HG03095 (cell line): Measurements from ENCODE around the gene FNDC5.

ENCODE experiments used
- ATAC-seq: cut with Tn5 transposase; IDR thresholded peaks from one replicate; pipeline ENCODE4 v1.9.1; 2021; ENCODE audit warnings: moderate library complexity; ENCODE audit not compliant: unreplicated experiment

The FNDC5 gene

DNA sequence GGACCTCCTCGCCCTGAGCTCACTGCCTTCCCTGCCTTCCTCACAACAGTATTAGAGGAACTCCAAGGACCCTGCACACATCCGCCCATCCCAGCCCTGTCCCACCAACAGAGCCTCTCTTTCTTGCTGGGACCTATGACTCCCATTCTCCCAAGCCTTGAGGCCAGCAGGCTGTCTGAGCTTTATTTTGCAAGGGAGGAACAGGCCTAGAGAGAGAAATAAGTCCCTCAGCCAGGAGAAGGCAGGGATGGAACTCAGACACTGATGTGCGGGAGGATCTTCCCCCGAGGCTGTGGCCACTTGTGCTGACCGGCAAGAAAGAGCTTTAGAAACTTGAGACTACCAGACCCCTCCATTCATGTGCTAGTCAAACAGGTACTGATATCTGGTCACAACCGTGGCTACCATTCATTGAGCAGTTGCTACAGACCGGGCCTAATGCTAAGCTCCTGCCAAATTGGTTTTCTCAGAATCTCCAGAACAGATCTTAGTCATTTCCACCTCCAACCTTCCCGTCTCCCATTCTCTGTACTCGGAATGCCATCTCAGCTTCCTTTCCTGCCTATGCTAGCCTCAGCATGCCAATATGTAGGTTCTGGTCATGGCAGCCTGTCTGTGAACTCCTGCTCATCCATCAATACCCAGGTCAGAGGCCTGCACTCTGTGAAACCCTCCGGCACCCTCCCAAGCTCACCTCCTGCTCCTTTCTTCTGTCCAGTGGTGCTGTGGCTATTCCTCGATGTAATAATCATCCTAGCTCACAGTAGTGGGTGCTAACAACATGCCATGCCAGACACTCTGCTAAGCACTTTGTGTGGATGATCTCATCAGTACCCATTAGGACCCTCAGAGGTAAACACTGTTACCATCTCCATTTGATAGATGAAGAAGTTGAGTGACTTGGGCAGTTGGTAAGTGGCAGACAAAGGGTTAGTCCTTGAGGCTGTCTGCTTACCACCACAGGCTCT is 26.7 kb upstream of the FNDC5 start:
- no peak for ATAC-seq

DNA sequence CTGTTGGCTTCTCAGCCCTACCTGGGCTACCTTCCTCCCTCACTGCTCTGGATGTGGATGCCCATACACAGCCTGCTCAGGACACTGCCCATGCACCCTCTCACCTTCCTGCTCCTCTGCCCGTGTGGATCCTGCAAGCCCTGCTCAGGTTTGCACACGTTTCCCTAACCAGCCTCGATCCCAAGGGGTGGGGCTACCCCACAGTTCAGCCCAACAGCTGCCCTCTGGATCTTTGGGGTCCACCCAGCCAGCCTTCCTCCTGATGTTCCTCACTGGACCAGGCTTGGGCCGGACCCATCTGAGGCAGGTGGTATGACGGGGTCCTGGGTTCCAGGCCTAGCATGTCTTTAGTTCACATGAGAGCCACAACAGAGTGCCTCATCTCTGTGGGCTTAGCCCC is 25.7 kb upstream of the FNDC5 start:
- ATAC-seq: no peak

DNA sequence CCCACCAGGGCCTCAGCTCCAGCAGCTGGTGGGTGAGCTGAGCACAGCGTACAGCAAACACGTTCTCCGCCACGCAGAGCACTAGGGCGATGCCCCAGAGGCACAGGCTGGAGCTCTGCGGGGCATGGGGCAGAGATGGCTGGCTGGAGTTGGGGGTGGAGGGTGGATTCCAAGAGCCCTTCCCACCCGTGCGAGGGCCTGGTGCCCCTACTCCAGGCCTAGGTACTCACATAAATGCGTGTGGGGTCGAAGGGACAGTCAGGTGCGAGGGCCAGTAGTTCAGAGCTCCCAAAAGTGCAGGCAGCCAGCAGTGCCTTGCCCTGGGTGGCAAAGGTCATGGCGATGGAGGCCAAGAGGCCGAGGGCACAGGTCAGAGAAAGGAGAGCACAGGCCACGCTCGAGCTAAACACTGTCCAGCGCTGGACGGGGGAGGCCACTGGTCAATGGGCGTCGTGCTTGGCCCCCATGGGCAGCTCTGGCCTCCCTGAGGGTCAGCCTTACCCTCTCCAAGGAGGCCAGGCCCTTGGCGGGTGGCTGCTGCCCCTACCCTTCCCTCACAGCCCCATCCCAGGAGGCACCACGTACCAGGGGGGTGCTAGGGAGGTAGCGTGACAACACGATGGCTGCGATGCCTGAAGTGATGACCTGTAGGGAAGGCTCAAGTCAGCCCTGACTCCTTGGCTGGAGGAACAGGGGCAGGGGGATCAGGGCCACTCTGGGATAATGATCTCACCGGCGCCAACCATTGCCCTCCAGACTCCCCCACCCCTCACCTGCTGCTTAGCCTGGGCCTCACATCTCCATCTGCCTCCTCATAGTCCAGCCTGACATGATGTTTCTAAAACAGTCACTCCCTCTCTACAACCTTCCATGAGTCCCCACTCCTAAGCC is 24.9 kb upstream of the FNDC5 start:
- ATAC-seq: no peak

DNA sequence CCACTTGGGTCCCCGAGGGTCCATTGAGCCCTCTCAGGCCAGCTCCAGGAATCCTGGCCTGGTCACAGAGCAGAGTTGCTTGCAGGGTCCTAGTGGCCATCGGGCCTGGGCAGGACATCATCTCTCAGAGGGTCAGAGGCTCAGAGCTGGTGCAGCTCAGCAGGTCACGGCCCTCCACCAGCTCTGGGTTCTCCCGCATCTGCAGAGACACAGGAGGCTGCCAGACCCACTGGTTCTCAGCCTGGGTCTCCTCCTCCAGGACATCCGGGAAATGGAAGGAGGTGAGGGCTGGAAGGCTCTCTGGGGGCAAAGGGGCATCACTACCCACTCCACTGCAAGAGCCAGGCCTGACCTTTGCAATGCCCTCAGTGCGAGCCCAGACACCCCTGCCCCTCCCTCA is 24.0 kb upstream of the FNDC5 start:
- no peak for ATAC-seq

DNA sequence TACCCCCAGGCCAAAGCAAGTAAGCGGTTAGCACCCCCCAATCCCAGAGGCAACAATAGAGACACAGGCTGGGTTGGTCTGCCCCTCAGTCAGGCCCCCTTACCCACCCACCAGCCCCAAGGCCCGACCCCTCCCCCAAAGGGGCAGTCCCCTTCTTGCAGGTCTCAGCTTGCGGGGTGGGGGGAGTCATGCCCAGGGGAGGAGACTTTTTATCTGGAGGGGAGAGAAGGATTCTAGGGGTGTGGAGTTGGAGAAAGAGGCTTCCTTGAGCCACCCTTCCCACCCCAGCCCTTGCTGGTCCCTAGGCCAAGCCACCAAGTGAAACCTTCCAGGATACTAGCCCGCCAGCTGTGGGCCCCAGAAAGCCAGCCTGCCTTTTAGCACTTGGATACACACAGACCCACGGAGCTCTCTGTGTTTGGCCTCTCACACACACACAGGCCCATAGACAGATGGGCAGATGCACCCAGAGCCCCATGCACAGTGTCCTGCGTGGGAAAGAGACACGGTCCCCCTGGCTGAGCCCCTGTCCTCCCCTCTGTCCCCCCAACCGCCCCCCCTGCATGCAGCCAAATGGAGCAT is 23.4 kb upstream of the FNDC5 start:
- no peak for ATAC-seq

DNA sequence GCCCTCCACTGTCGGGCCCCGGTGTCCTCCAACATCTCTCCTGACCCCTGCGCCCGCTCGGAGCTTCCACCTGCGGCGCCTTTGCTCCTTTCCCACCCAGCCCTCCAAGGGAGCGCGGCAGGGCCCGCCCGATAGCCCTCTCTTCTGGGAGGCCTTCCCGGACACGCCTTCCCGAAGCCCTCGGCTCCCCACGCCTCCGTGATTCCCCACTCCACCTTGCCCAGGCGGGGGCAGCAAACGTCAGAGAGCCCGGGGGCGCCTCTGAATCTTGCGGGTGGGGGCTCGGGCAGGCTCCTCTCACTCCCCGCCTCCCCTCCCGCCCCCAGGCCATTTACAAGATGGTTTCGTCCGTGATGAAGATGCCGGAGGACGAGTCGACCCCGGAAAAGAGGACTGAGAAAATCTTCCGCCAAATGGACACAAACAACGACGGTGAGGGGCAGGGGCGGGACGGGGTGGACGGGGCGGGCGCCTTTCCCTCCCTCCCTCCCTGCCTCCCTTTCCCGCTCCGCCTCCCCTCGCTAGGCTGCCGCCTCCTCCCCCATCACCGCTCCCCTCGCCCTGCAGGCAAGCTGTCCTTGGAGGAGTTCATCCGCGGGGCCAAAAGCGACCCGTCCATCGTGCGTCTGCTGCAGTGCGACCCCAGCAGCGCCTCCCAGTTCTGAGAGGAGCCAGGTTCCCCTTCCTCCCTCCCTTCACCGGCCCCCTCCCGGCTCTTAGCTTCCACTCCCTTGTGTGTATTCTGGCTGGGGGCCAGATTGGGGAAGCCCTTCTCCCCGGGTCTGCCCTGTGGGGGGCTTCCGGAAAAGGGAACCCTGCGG is 22.7 kb upstream of the FNDC5 start:
- ATAC-seq: no peak

DNA sequence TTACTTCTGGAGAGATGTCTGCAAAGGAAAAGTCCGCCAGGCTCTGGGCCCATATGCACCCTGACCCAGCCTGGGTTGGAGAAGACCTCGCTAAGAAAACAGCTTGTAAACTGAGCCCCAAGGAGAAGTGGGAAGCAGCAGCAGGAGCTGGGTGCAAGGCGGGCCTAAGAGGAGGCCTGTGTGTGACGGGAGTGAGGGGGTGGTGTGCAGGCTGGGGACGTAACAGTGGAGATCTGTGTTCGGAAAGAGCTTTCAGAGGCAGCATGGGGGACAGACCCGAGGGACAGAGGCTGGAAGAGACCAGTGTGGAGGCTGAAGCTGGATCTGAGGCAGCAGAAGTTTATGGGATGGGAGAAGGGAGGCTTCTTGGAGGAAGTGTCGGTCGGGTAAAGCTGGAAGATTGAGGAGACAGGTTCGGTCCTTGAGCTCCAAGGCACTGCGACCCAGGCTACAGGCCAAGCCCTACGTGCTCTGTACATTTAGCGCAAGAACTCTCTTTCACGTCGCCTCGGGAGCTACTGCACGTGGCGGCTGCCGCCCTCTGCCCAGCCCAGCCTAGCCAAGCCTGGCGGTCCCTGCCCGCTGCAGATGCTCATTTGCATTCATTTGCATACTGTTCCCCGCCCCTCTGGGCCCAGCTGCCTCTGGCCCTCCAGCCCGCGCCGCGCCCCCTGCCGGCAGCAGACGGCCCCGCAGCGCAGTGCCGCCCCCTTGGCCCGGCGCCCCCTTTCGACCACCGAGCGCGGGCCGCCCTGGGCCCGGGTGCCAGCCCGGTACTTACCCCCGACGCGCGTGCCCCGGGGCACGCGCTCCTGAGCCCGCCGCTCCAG is 21.9 kb upstream of the FNDC5 start:
- ATAC-seq: no peak

DNA sequence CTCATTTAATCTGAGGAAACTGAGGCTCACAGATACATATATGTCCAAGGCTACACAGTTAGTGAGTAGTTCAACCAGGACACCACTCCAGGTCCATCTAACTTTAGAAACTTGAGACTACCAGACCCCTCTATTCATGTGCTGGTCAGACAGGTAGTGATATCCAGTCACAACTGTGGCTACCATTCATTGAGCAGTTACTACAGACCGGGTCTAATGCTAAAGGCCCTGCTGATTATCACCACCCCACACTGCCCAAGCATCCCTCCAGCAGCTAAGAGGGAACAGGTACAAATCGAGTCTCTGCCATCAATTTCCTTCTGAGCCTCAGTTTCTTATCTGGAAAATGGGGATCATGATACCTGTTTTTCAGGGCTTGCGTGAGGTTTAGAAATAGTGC is 20.9 kb upstream of the FNDC5 start:
- ATAC-seq: no peak

DNA sequence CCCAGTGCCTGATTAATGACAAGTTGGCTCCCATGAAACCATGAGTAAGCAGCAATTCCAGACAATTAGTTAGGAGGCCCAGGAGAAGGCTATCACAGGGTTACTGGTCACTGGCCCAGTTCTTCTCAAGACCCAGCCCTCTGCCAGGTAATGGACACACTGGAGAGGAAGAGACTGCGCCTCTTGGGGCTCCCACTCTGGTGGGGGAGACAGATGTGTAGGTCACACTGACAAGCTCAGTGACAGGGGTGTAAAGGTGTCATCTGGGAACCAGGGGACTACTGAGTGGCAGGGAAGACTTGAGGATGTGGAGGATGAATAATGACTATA is 20.5 kb upstream of the FNDC5 start:
- ATAC-seq: no peak

DNA sequence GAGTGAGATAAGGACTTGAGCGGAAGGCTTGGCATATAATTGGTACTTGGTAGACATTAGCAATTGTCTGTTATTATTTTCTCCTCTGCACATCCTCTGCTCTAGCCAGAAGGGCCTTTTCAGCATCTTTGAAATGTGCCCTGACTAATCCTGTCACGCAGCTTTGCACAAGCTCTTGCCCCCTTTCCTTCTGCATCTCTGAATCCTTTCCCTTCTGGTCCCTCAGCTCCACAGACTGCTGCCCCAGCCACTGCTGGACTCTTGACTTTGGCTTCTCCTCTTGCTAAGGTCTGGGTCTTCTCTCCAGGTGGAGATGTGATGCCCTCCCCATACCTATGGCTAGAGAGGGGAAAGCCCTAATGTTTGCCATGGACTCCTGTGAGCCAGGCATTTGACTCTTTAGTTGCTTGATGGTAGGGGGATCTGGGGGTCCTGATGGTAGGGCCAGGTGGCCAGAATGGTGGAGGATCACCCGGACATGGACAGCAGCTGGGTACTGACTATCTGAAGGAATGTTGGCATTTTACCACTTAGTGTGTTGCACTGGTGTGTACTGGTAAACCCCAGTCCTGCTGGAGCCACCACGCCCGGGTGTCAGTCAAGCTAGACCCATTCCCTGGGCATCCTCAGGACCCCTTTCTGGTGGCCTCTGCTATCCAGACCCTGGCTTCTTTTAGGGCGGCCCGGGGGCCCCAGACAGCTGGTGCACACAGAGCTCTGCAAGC is 20.0 kb upstream of the FNDC5 start:
- no peak for ATAC-seq

DNA sequence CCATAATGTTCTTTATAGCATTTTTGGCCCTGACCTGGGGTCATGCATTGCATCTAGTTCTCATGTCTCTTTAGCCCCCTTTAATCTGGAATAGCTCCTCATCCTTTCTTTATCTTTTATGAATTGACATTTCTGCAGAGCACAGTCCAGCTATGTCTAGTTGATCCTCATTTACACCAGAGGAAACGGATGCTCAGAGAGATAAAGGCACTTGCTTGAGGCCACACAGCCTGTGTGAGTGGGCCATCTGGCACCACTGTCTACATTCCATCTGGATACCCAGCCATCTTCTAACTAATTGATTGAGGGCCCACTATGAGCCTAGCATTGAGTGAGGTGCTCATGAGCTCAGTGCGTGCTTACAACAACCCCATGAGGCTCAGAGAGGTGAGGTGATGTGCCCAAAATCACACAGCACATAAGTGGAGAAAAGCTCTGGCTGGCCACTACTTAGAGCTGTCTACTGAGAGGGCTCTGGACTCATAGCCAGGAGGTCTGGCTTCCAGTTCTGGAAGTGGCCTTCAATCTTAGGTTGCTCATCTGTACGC is 19.1 kb upstream of the FNDC5 start:
- ATAC-seq: no peak

DNA sequence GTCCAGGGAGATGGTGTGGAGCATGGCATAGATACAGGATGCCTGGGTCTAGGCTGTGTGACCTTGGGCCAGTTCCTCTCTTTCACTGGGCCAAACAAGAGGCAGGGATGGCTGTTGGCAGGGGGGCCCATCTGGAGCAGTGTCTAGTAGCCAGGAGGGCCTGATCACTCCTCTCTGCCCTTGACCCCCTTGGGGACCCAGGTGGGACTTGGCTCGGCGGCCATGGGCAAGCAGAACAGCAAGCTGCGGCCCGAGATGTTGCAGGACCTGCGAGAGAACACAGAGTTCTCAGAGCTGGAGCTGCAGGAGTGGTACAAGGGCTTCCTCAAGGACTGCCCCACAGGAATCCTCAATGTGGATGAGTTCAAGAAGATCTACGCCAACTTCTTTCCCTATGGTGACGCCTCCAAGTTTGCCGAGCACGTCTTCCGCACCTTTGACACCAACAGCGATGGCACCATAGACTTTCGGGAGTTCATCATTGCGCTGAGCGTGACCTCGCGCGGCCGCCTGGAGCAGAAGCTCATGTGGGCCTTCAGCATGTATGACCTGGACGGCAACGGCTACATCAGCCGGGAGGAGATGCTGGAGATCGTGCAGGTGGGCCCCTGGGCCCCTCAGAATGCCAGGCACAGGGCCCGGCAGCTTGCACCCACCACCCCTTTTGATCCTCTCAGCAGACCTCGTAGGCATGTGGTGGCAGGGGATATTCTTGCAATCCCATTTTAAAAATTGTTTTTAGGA is 18.1 kb upstream of the FNDC5 start:
- ATAC-seq: no peak

DNA sequence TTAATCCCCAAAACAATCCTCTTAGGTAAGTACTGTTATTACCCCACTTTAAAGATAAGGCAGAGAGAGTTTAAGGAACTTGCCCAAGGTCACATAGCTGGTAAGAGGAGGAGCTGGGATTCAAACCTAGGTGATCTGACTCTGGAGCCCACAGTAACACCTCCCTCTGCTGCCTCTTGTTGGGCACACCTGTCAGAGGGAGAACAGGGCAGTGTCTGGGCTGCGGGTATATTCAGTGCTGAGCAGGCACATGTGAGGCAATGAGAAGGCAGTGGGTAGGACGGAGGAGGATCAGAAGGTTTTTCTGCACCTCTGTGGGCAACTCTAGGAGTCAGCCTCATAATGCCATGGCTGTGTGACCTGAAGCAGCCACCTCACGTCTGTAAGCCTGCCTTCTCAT is 17.4 kb upstream of the FNDC5 start:
- no peak for ATAC-seq

DNA sequence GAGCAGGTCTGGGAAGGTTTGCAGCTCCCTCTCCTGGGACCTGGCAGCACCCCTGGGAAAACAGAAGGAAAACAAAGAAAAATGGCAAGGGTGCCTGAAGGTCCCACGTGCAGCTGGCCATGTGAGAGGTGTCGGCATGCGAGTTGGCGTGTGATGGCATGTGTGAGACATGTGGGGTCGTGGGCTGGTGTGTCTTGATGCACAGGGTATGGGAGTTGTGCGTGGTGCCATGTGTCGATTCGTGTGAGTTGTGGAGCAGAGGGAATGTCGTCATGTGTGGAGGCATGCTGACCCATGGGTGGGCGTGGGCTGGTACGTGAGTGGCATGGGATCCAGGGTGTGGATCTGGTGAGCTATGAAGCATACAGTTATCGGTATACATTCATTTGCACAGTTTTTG is 16.9 kb upstream of the FNDC5 start:
- no peak for ATAC-seq

DNA sequence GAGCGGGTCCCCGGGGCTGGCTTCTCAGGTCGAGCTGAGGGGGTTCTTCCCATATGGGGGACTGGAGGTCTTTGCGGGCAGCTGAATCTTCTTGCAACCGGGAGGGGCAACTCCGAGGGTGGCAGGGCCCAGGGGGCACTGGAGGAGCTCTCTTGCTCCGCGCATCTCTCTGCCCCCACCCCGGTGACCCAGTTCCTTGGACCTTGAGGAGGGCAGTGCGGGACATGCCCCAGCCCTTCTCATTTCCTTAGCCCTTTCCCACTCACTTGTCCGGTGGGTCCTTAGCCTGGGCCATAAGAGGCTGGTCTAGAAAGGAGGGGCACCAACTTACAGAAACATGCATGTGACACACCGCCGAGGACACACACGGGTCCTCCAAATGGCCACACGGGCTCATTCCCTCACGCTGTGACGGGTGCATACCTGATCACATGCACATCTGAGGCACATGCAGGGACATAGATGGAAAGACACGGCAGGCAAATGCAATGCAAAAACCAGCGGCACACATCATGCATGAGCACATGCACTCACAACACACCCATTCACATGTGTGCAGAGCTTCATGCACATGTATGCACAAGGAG is 16.2 kb upstream of the FNDC5 start:
- ATAC-seq: no peak

DNA sequence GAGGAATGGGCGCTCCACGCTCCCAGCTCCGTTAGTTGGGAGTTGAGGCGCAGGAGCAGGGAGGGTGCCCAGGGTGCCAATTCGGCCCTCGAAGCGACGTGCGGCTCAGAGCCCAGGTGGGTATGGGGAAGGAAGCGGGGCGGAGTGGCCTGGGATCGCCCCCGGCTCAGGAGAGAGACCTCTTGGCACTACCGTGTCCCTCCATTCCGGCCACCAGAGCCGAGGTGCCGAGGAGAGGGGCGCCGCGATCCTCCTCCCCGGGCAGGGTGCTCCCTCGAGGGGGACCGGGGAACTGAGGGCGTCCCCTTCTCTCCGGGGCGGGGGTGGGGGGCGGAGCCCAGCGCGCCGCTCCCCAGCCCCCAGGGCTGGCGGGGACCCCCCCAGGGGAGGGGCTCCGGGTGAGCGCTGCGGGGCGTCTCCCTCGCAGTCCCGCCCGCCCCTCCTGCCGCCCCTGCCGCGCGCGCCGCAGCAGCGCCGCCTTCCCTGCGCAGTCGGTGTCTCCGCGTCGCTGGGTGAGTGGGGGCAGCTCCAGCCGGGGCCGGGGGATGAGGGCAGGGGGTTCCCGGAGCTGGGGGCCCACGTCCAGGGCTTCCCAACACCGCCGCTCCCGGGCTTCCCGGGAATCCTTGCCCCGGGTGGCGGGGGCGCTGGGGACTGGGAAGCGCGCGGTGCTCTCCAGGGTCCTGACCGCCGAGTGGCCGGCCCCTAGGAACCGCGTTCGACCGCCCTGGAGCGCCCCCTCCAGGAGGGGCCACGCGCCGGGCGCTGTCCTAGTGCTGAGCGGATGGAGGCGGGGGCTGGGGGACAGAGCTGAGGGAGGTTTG is 15.5 kb upstream of the FNDC5 start, which contains the start of gene HPCA:
HPCA (plus strand) TSS at position 488 of the 824 bp plus-strand sequence. CDS start 2,408 bp downstream, outside the sequence.
- ATAC-seq: no peak

DNA sequence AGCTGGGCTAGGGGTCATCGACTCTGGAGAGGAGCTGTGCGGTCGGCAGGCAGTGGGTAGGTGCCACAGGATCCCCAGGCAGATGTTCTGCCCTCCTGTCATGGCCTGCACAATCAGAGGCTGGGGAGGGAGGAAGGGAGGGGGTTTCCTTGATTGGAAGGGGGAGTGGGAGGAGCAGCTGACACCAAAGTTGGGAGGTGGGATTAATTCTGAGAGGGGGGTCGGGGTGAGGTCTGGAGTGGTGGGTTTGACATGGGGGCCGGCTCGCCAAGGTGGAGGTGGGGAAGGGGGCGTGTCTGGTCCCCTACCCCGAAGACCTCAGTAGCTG is 14.9 kb upstream of the FNDC5 start:
- no peak for ATAC-seq
